Measurements from ENCODE around the gene MLF2.

The MLF2 gene

DNA sequence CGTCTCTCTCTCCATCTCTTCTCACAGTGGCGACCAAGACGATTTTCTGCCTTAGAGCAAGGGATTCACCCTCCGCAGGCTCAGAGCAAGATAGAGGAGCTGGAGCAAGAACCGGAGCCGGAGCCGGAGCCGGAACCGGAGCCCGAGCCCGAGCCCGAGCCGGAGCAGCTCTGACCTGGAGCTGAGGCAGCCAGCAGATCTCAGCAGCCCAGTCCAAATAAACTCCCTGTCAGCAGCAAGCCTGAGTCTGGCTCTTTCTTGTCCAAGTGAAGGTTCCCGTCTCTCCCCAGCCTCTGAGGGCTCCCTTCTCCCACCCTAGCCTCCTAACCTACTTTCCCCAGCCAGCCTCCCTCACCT is 25.3 kb upstream of the MLF2 start:
- no peak for DNase-seq

DNA sequence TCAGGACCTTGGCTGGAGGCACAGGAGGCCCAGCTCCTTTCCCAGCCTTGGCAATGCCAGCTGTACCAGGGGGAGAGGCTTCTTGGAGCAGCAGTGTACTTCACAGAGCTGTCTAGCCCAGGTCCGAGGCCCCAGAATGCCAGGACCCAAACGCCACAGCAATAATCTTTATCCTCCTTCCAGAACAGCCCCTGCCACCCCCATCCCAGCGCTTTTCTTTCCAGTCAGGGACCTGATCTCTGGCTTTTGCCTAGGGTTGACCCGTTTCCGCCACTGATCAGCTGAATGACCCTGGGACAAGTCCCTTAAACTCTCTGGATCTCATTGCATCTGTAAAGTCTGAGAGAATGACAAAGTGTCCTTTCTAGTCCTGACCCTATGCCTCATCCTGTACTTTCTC is 24.4 kb upstream of the MLF2 start:
- DNase-seq = no peak

DNA sequence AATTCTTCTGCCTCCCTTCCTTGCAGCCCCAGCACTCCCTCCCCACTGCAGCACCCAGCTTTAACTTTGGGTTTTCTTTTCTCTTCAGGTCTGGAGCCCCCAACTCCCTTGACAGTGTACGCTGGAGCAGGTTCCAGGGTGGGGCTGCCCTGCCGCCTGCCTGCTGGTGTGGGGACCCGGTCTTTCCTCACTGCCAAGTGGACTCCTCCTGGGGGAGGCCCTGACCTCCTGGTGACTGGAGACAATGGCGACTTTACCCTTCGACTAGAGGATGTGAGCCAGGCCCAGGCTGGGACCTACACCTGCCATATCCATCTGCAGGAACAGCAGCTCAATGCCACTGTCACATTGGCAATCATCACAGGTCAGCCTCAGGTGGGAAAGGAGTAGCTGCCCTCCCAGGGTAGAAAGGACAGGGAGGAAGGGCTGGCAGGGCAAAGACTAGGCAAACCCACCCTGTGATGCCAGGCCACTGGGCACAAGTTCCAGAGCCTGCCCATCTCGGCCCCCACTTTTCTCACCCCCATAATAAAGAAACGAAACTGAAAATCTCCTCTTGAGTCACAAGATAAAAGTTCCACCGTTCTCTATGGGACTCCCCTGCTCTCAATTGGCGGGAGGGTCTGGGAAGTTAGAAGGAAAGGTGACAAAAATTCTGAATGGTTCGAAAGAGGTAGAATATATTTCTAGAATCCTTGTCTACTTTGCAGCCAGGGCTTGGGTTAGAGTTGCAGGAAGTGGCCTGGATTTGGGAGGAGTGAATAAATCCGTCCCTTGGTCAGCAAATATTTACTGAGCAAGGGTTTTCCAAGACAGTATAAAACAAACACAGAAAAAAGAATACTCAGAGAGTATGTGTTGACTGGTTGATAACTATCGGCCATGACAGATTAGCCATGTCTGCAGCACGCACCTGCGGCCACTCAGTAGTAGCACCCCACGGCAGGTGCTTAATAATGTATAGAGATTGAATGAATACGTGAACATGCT is 22.5 kb upstream of the MLF2 start:
- no peak for DNase-seq

DNA sequence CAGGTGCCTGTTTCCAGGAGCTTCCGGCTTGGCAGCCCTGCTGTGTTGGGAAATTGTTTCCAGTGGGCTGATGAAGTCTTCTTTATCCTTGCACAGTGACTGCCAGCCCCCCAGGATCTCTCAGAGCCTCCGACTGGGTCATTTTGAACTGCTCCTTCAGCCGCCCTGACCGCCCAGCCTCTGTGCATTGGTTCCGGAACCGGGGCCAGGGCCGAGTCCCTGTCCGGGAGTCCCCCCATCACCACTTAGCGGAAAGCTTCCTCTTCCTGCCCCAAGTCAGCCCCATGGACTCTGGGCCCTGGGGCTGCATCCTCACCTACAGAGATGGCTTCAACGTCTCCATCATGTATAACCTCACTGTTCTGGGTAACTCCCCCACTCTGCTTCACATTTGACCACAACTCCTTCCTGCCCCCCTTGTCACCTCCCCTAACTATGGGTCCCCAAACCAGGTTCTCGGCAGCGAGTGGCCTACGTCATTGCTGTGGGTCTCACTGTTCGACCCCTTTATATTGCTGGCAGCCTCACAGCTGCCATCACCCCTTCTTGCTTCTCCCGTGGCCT is 21.6 kb upstream of the MLF2 start:
- no peak for DNase-seq

DNA sequence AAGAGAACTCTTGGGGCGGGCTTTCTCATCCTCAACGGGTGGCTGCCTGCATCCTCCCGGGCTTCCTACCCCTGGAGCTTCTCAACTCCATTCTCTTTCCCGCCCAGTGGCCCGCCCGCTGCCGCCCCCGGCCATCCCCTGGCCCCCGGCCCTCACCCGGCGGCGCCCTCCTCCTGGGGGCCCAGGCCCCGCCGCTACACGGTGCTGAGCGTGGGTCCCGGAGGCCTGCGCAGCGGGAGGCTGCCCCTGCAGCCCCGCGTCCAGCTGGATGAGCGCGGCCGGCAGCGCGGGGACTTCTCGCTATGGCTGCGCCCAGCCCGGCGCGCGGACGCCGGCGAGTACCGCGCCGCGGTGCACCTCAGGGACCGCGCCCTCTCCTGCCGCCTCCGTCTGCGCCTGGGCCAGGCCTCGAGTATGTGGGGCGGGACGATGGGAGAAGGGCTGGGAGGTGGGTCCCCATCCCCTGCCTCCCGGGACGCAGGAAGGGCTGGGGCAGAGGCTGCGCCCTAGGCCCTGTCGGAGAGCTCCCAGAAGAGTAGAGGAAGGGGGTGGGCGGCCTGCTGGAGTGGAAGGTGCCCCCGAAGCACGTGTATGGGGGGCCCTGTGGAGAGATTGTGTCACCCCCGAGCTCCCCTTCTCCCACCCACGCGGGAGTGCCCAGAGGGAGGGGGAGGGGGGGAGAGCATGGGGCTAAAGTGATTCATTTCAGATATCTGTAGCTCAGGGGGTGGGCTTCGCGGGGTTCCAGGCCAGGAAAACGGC is 20.8 kb upstream of the MLF2 start:
- no peak for DNase-seq

- no peak for DNase-seq
These were observed 20.0 kb upstream of the MLF2 start for GRCh38 chr12:6772726-6773589.

DNA sequence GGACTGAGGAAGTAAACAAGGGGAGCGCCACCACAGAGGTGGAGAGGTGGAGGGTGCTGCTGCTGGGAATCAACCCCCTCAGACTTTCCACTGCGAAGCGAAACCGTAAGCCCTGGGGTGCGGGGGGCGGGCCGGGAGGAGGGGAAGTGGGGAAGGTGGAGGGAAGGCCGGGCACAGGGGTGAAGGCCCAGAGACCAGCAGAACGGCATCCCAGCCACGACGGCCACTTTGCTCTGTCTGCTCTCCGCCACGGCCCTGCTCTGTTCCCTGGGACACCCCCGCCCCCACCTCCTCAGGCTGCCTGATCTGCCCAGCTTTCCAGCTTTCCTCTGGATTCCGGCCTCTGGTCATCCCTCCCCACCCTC is 19.4 kb upstream of the MLF2 start, which contains the start of gene LAG3:
LAG3 (plus strand) TSS at position 190 of the 365 bp plus-strand sequence. CDS start 333 bp downstream, outside the sequence.
- no peak for DNase-seq

- DNase-seq = no peak
These were observed 18.8 kb upstream of the MLF2 start for GRCh38 chr12:6771509-6772330.

- no peak for DNase-seq
These were observed 18.2 kb upstream of the MLF2 start for GRCh38 chr12:6771091-6771495.

- DNase-seq = no peak
These were observed 17.7 kb upstream of the MLF2 start for GRCh38 chr12:6770600-6770999.

DNA sequence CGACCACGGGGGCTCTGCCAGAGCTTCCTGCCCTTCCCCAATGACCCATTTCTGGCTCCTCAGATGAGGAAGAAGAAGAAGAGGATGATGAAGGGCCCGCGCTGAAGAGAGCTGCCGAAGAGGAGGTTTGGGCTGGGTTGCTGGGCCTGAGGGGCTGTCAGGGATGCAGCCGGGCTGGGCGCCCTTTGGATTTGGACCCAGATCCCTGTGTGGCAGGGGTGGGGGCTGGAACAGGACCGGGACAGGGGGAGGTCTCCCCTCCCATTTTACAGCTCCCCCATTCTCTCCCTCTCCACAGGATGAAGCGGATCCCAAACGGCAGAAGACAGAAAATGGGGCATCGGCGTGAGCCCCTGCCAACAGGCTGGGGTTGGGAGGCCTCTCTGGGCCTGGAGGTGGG is 17.2 kb upstream of the MLF2 start:
- DNase-seq = no peak

GRCh38 chr12:6769666-6770065 is 16.7 kb upstream of the MLF2 start:
- no peak for DNase-seq

GRCh38 chr12:6768990-6769389 is 16.0 kb upstream of the MLF2 start:
- DNase-seq = peak; percentile 31

- no peak for DNase-seq
These were observed 15.5 kb upstream of the MLF2 start for GRCh38 chr12:6768437-6768914.

GRCh38 chr12:6767353-6768319 is 14.7 kb upstream of the MLF2 start:
- no peak for DNase-seq

DNA sequence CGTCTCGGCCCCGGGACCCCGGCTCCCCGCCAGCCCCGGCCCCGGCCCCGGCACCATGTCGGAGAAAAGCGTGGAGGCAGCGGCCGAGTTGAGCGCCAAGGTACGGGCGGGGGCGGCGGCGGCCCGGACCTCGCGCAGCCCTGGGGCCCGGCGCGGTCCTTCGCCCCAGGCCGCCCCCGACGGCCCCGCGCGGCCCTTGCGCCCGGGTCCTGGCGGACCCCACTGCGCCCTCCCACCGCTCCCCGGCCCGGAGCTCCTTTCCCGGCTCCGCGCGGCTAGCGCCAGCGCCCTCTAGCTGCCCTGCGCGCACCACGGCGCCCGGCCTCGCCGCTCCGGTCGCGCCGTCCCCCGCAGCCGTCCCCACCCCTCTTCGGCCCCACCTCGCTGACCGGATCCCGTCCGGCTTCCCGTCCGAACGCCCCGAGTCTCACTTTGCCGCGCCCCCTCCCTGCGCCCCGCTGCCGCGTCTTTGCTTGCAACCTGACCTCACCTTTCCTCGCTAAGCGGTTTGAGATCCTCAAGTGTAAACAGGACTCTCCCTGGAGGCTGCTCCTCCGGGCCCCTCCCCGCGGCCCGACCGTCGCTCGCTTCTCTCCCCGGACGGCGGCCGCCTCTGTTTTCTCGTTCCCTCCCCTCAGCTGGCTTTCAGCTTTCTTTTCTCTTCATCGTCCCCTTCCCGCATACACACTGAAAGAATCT is 13.9 kb upstream of the MLF2 start:
- DNase-seq = peak; percentile 70

- peak; percentile 97 for DNase-seq
These were observed 13.0 kb upstream of the MLF2 start, which contains the start of gene PTMS for GRCh38 chr12:6765634-6766581. TSS of gene PTMS (plus strand) at chr12:6766363. CDS start at chr12:6766706, 343 bp downstream.

DNA sequence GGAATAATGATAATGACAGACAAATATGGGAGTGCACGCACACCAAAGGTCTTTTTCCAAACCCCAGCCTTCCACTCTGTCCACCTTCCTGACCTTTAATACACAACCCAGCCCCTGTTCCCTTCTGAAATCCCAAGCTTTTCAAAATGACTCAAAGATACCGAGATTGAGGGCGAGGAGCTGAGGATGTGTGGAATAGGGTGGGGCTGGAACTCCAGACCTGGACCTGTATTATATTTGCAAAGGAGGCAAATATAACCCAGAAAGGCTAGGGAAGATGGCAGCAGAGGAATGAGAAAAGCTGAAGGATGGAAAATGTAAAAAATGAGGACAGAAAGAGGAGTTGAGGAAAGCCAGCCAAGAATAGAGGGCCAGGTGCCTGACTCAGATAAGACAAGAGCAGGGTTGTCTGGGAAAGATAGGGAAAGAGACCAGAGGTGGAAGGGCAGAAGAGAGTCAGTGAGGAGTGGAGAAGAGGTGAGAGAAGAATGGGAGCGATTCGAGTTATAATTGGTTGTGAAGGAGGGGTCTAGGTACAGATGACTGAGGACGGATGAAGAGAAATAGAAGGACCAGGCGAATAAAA is 12.2 kb upstream of the MLF2 start:
- peak; percentile 65 for DNase-seq
